GM12878 (cell line): Measurements from ENCODE around the gene RBMS1. TPM values are rescaled to one million over a fixed set of nuclear protein-coding genes. Genes with fewer than 3 reads are reported as not detected.
A peak's percentile ranks its signal among the peaks of the same experiment; 100 is the strongest.

Experiments
- ATAC-seq: fragments of 200-7000 bp; cut with Tn5 transposase; 3 replicates; pipeline ENCODE4 v1.9.1; 2020; ENCODE audit warnings: mild to moderate bottlenecking, moderate library complexity
- BruUV-seq: library from RNA; stranded (reverse); fragments of 400-500 nt; replicated peaks from 2 replicates; lab custom pipeline; 2021; lab: Mats Ljungman, UMichigan
- CTCF ChIA-PET: fragments of 300-600 bp; sonication (Branson Sonifier 250); formaldehyde crosslinking; extraction: SDS; loops from one replicate; lab custom pipeline; 2021; ENCODE audit warnings: inconsistent platforms; lab: Yijun Ruan, JAX
- POLR2A ChIA-PET: fragments of 350-600 bp; formaldehyde crosslinking; extraction: SDS; loops from one replicate; lab custom pipeline; 2021; ENCODE audit warnings: inconsistent platforms; lab: Charles Lee
- RAD21 ChIA-PET: fragments of 300-600 bp; sonication (Branson Sonifier 250); formaldehyde crosslinking; loops from one replicate; lab custom pipeline; 2023; ENCODE audit warnings: antibody characterized with exemption; ENCODE audit not compliant: unreplicated experiment; lab: Charles Lee
- SMC1A ChIA-PET: fragments of 300-600 bp; sonication (Branson Sonifier 250); formaldehyde crosslinking; loops from one replicate; lab custom pipeline; 2023; ENCODE audit not compliant: unreplicated experiment, uncharacterized antibody; lab: Charles Lee
- DNase-seq: peaks from one replicate; pipeline ENCODE4 v3.0.0-alpha.2; 2011; ENCODE audit warnings: low read depth, low spot score
- FAIRE-seq: peaks from 3 replicates; lab custom pipeline; 2011; peaks lifted over from hg19 to GRCh38; lab: Jason Lieb, UNC
- H2AFZ ChIP-seq: 2 replicates; pipeline ENCODE4 v1.6.0; 2011; ENCODE audit warnings: low read depth, low read length, control low read depth; ENCODE audit not compliant: control insufficient read depth
- H3K27ac ChIP-seq: 2 replicates; pipeline ENCODE4 v1.5.1; 2011; ENCODE audit warnings: control low read depth; ENCODE audit not compliant: control insufficient read depth, insufficient read depth
- H3K27me3 ChIP-seq, 2 experiments: replicated peaks in 1 of 2; 2 replicates each; pipeline versions ENCODE4 v1.6.0 to v1.6.1; 2011; ENCODE audit warnings: low read length in 1 of 2; ENCODE audit not compliant: control insufficient read depth in 2 of 2, insufficient read depth in 2 of 2
- H3K36me3 ChIP-seq, 2 experiments: 2 replicates each; pipeline ENCODE4 v1.5.1; 2011; ENCODE audit warnings: low read length in 1 of 2; ENCODE audit not compliant: control insufficient read depth in 2 of 2, insufficient read depth in 2 of 2
- H3K4me1 ChIP-seq: 2 replicates; pipeline ENCODE4 v1.6.1; 2011; ENCODE audit warnings: mild to moderate bottlenecking, low read length, moderate library complexity, mixed read lengths; ENCODE audit not compliant: control insufficient read depth, insufficient read depth
- H3K4me2 ChIP-seq: 2 replicates; pipeline ENCODE4 v1.6.0; 2011; ENCODE audit warnings: control low read depth; ENCODE audit not compliant: control insufficient read depth, insufficient read depth
- H3K4me3 ChIP-seq: fragments of 200-600 bp; sonication (generic); 2 replicates; pipeline ENCODE4 v1.5.1; 2016
- H3K79me2 ChIP-seq: 2 replicates; pipeline ENCODE4 v1.6.0; 2011; ENCODE audit warnings: low read length; ENCODE audit not compliant: control insufficient read depth, insufficient read depth
- H3K9ac ChIP-seq: 2 replicates; pipeline ENCODE4 v1.8.0; 2011; ENCODE audit warnings: low read length, control low read depth, mixed read lengths; ENCODE audit not compliant: control insufficient read depth, insufficient read depth
- H3K9me3 ChIP-seq: replicated peaks from 3 replicates; pipeline ENCODE4 v1.5.1; 2011; ENCODE audit warnings: mild to moderate bottlenecking, low read length; ENCODE audit not compliant: control insufficient read depth, insufficient read depth
- H4K20me1 ChIP-seq: 2 replicates; pipeline ENCODE4 v1.6.0; 2011; ENCODE audit not compliant: control insufficient read depth, insufficient read depth
- CBFB ChIP-seq: IDR thresholded peaks from 2 replicates; pipeline ENCODE4 v1.6.1; 2016; ENCODE audit warnings: antibody characterized with exemption, low read depth
- NFYB ChIP-seq: IDR thresholded peaks from 2 replicates; pipeline ENCODE4 v1.6.1; 2011; ENCODE audit warnings: low read depth, mild to moderate bottlenecking, low read length, improper control_type of control experiment, moderate library complexity; ENCODE audit not compliant: insufficient read depth
- NR2C1 ChIP-seq: fragments of 450-650 bp; IDR thresholded peaks from 2 replicates; pipeline ENCODE4 v1.6.1; 2017; ENCODE audit warnings: antibody characterized with exemption, mild to moderate bottlenecking, moderate library complexity
- RAD21 ChIP-seq: IDR thresholded peaks from 2 replicates; pipeline ENCODE4 v1.6.1; 2011; ENCODE audit warnings: mild to moderate bottlenecking, low read depth, low read length, moderate library complexity; ENCODE audit not compliant: insufficient read depth
- RB1 ChIP-seq: fragments of 450-650 bp; formaldehyde crosslinking; IDR thresholded peaks from 2 replicates; pipeline ENCODE4 v1.6.1; 2017; ENCODE audit warnings: mild to moderate bottlenecking, borderline replicate concordance
- SUZ12 ChIP-seq: fragments of 200-600 bp; sonication (generic); IDR thresholded peaks from one replicate; pipeline ENCODE4 v1.6.1; 2018; ENCODE audit warnings: antibody characterized with exemption, mild to moderate bottlenecking; ENCODE audit not compliant: unreplicated experiment
- ZNF687 ChIP-seq: fragments of 450-650 bp; IDR thresholded peaks from 2 replicates; pipeline ENCODE4 v1.6.1; 2017; ENCODE audit warnings: mild to moderate bottlenecking, moderate library complexity
- WGBS: methylation state at CpG from one replicate; pipeline ENCODE4 v1.1.6; 2016; ENCODE audit warnings: low lambda C conversion rate; ENCODE audit not compliant: insufficient replicate concordance, insufficient coverage; ENCODE audit errors: missing lambda C conversion rate; 5-methylcytosine and 5-hydroxymethylcytosine counted together
- in situ Hi-C: fragments of 300-500 bp; cut with MboI; formaldehyde crosslinking; loops from 9 replicates; pipeline ENCODE4 v1.14.3; 2018; ENCODE audit warnings: mixed read lengths
- intact Hi-C: fragments of 100-400 bp; cut with micrococcal nuclease; formaldehyde crosslinking; loops from one replicate; pipeline ENCODE4 v1.14.2; 2022; ENCODE audit not compliant: unreplicated experiment
- polyA plus RNA-seq, 11 experiments: library from polyadenylated mRNA; depleted of rRNA in 4 of 11; unstranded in 6 of 11; stranded (reverse) in 5 of 11; fragments of >200 nt; fragmentation: Nextera tagmentation in 4 of 11; fragmentation: Illumina TruSeq in 1 of 11; extraction: Ambion mirVana in 4 of 11; extraction: Trizol in 1 of 11; gene quantifications; 1 replicate in 1 of 11; 2 replicates in 10 of 11; pipeline versions ENCODE4 v1.2.1 to v1.2.3, GENCODE V29; 2011 to 2016; ENCODE audit warnings: inconsistent platforms in 2 of 11, missing spikeins in 2 of 11, low read depth in 1 of 11
- total RNA-seq, 4 experiments: library from RNA; depleted of rRNA in 3 of 4; stranded (reverse); fragments of >200 nt in 3 of 4; fragmentation: Illumina TruSeq in 1 of 4; extraction: Trizol in 1 of 4; gene quantifications; 2 replicates each; pipeline versions ENCODE4 v1.2.1 to v1.2.3, GENCODE V29; 2013 to 2021

The RBMS1 gene
- total and polyA plus RNA-seq, 10 of the 15 experiments (the other 5 are each of a cell fraction or from before 2014, with no cell fraction given): 0.04 to 0.31 (median 0.17) TPM; not detected in 1

- FAIRE-seq (peak; percentile 7), ATAC-seq (no peak)
- Histone ChIP-seq H3K27ac (no peak overlapping the region), H3K4me1 (no peaks in the 10 kb centered on the region; the same call in 1 of the 2 replicates), H3K9ac (no peak overlapping the region), H3K4me2 (no peak overlapping the region), H4K20me1 (no peaks in the 10 kb centered on the region), H3K4me3 (no peak overlapping the region)
- ChIA-PET SMC1A (interaction anchor here (1.7 kb wide), 1 partner anchor 102 kb away, joined by 3 read pairs; no protein-coding TSS in a partner anchor), CTCF (interaction anchor here (0.7 to 5.1 kb wide), 4 partner anchors 26 to 638 kb away, joined by 3 to 44 read pairs (median 20); no protein-coding TSS in a partner anchor), POLR2A (no interaction called here), RAD21 (no interaction called here)
- WGBS: 94% methylated on average over 5 of the region's 5 CpGs
- intact Hi-C loops (loop anchor here (5.0 kb wide), 1 partner anchor 314 kb away; no protein-coding TSS in a partner anchor), in situ Hi-C loops (no loop called here)
- TF ChIP-seq CBFB (no peak), NFYB (no peak), NR2C1 (no peak), ZNF687 (no peak), RAD21 (no peak), SUZ12 (no peak), RB1 (no peak)
- TF ChIP-seq, all 136 proteins: peak for 0
- Histone ChIP-seq H3K36me3 (no peaks in the 10 kb centered on the region), H3K79me2 (no peaks in the 10 kb centered on the region), H3K9me3 (no peaks in the 10 kb centered on the region; the same call in 2 of the 3 replicates), H2AFZ (no peak overlapping the region), H3K27me3 (no peaks in the 10 kb centered on the region; a peak in 1 of 4 replicates)
- no TSS peak for BruUV-seq
- DNase-seq: no peak
Measured at GRCh38 chr2:160426604-160427003, 67.0 kb downstream of the RBMS1 start.
